Endothelial cell of umbilical vein (primary cell): ENCODE data around the gene KCTD14. TPM values are rescaled to one million over a fixed set of nuclear protein-coding genes. Genes with fewer than 3 reads are reported as not detected.
A peak's percentile ranks its signal among the peaks of the same experiment; 100 is the strongest.

ENCODE experiments used
- BruUV-seq: library from RNA; stranded (reverse); fragments of 400-500 nt; replicated peaks from 2 replicates; lab custom pipeline; 2021; lab: Mats Ljungman, UMichigan
- CTCF ChIA-PET: fragments of 300-600, 350-600 bp; sonication (Branson Sonifier 250); formaldehyde crosslinking; loops from one replicate; lab custom pipeline; 2021; ENCODE audit warnings: antibody characterized with exemption, inconsistent platforms; lab: Charles Lee
- POLR2A ChIA-PET: fragments of 300-600, 350-600 bp; sonication (Branson Sonifier 250); formaldehyde crosslinking; loops from one replicate; lab custom pipeline; 2021; ENCODE audit warnings: antibody characterized with exemption, inconsistent platforms; lab: Charles Lee
- DNase-seq: peaks from one replicate; pipeline ENCODE4 v3.0.0-alpha.2; 2011; ENCODE audit warnings: low read depth, low spot score
- FAIRE-seq: peaks from 2 replicates; lab custom pipeline; 2011; peaks lifted over from hg19 to GRCh38; lab: Jason Lieb, UNC
- H2AFZ ChIP-seq: 2 replicates; pipeline ENCODE4 v1.6.0; 2012; ENCODE audit warnings: low read depth, low read length, control low read depth, inconsistent platforms
- H3K27ac ChIP-seq: 2 replicates; pipeline ENCODE4 v1.5.1; 2011; ENCODE audit warnings: low read depth, mild to moderate bottlenecking, control low read depth, low read length, moderate library complexity; ENCODE audit not compliant: insufficient read depth
- H3K27me3 ChIP-seq, 2 experiments: 2 replicates each; pipeline versions ENCODE4 v1.6.0 to v1.6.1; 2011; ENCODE audit warnings: low read length in 2 of 2, mixed read lengths in 1 of 2; ENCODE audit not compliant: control insufficient read depth in 2 of 2, insufficient read depth in 2 of 2
- H3K36me3 ChIP-seq, 2 experiments: 2 replicates in 1 of 2; 3 replicates in 1 of 2; pipeline ENCODE4 v1.5.1; 2011; ENCODE audit warnings: low read length in 2 of 2, mild to moderate bottlenecking in 1 of 2, moderate library complexity in 1 of 2; ENCODE audit not compliant: control insufficient read depth in 2 of 2, insufficient read depth in 2 of 2; ENCODE audit errors: extremely low read depth in 1 of 2
- H3K4me1 ChIP-seq: 3 replicates; pipeline ENCODE4 v1.5.1; 2011; ENCODE audit warnings: mild to moderate bottlenecking, low read length; ENCODE audit not compliant: control insufficient read depth, insufficient read depth; ENCODE audit errors: extremely low read depth
- H3K4me2 ChIP-seq: 2 replicates; pipeline ENCODE4 v1.6.1; 2011; ENCODE audit warnings: low read length, control low read depth, mixed read lengths; ENCODE audit not compliant: insufficient read depth
- H3K4me3 ChIP-seq, 3 experiments: fragments of 200-600 bp in 1 of 3; sonication (generic), shearing (Covaris generic) in 1 of 3; replicated peaks in 1 of 3; 2 replicates each; pipeline ENCODE4 v1.5.1; 2011 to 2016; ENCODE audit warnings: control low read depth in 3 of 3, low read length in 3 of 3, mild to moderate bottlenecking in 2 of 3, inconsistent platforms in 1 of 3, low read depth in 1 of 3, moderate library complexity in 1 of 3; ENCODE audit not compliant: insufficient read depth in 1 of 3
- H3K79me2 ChIP-seq: 2 replicates; pipeline ENCODE4 v1.6.0; 2012; ENCODE audit warnings: low read length, inconsistent platforms; ENCODE audit not compliant: control insufficient read depth, insufficient read depth
- H3K9ac ChIP-seq: replicated peaks from 2 replicates; pipeline ENCODE3; 2011; ENCODE audit warnings: low read length, control low read depth; ENCODE audit not compliant: insufficient read depth; ENCODE audit errors: extremely low read depth
- H3K9me1 ChIP-seq: replicated peaks from 3 replicates; pipeline ENCODE4 v1.6.0; 2011; ENCODE audit warnings: mild to moderate bottlenecking, low read length; ENCODE audit not compliant: control insufficient read depth, insufficient read depth; ENCODE audit errors: extremely low read depth
- H3K9me3 ChIP-seq: replicated peaks from 2 replicates; pipeline ENCODE4 v1.5.1; 2012; ENCODE audit warnings: low read length, inconsistent platforms; ENCODE audit not compliant: control insufficient read depth, insufficient read depth
- H4K20me1 ChIP-seq: replicated peaks from 2 replicates; pipeline ENCODE3; 2011; ENCODE audit warnings: mild to moderate bottlenecking, low read length; ENCODE audit not compliant: control insufficient read depth, insufficient read depth; ENCODE audit errors: extremely low read depth
- EZH2 ChIP-seq: IDR thresholded peaks from 2 replicates; pipeline ENCODE4 v1.6.1; 2012; ENCODE audit warnings: borderline replicate concordance, low read depth, mild to moderate bottlenecking, moderate library complexity, low read length, inconsistent platforms; ENCODE audit not compliant: severe bottlenecking
- GATA2 ChIP-seq: IDR thresholded peaks from 2 replicates; pipeline ENCODE4 v1.7.0; 2011; ENCODE audit warnings: low read depth, mild to moderate bottlenecking, moderate library complexity, mixed read lengths, low read length; ENCODE audit not compliant: insufficient read length, insufficient read depth
- JUN ChIP-seq: IDR thresholded peaks from 2 replicates; pipeline ENCODE4 v1.6.1; 2011; ENCODE audit warnings: borderline replicate concordance, low read depth; ENCODE audit not compliant: insufficient read length, insufficient read depth
- MYC ChIP-seq: IDR thresholded peaks from one replicate; pipeline ENCODE4 v1.6.1; 2011; ENCODE audit warnings: mild to moderate bottlenecking, low read depth, low read length
- POLR2A ChIP-seq: IDR thresholded peaks from 2 replicates; pipeline ENCODE4 v1.6.1; 2012; ENCODE audit warnings: low read depth, mild to moderate bottlenecking, control low read depth, low read length
- POLR2AphosphoS5 ChIP-seq: IDR thresholded peaks from 2 replicates; pipeline ENCODE4 v1.6.1; 2012; ENCODE audit warnings: low read depth, mild to moderate bottlenecking, control low read depth, low read length, moderate library complexity; ENCODE audit not compliant: insufficient read depth
- dilution Hi-C: fragments of 300-500 bp; cut with MboI; formaldehyde crosslinking; loops from one replicate; pipeline ENCODE4 v1.15.0; 2019; ENCODE audit warnings: low sequenced_read_pairs; ENCODE audit not compliant: extremely low pct_ligation_motif_present
- intact Hi-C: fragments of 100-400 bp; cut with micrococcal nuclease; formaldehyde crosslinking; loops from one replicate; pipeline ENCODE4 v1.10.0; 2022
- polyA plus RNA-seq, 4 experiments: library from polyadenylated mRNA; depleted of rRNA in 3 of 4; stranded (reverse) in 3 of 4; unstranded in 1 of 4; fragments of >200 nt; gene quantifications; 2 replicates each; pipeline versions ENCODE4 v1.2.1 to v1.2.3, GENCODE V29; 2011 to 2012; ENCODE audit warnings: missing spikeins in 1 of 4
- total RNA-seq: library from RNA; stranded (reverse); gene quantifications from 2 replicates; pipeline ENCODE4 v1.2.3, GENCODE V29; 2021
- TF ChIP-seq, protein P1 (sequence below), 2 donors: IDR thresholded peaks; 1 replicate in 1 of 2; 2 replicates in 1 of 2; pipeline ENCODE4 v1.5.1; 2011; ENCODE audit warnings: low read length in 2 of 2, mild to moderate bottlenecking in 2 of 2, moderate library complexity in 2 of 2, control low read depth in 1 of 2, inconsistent platforms in 1 of 2, low read depth in 1 of 2; ENCODE audit not compliant: insufficient read depth in 1 of 2; ENCODE audit errors: extremely low read depth in 1 of 2

The KCTD14 gene
- total and polyA plus RNA-seq, 2 donors (not counting 3 experiments of a cell fraction or from before 2014, with no cell fraction given): 0.57 to 1.8 TPM

DNA sequence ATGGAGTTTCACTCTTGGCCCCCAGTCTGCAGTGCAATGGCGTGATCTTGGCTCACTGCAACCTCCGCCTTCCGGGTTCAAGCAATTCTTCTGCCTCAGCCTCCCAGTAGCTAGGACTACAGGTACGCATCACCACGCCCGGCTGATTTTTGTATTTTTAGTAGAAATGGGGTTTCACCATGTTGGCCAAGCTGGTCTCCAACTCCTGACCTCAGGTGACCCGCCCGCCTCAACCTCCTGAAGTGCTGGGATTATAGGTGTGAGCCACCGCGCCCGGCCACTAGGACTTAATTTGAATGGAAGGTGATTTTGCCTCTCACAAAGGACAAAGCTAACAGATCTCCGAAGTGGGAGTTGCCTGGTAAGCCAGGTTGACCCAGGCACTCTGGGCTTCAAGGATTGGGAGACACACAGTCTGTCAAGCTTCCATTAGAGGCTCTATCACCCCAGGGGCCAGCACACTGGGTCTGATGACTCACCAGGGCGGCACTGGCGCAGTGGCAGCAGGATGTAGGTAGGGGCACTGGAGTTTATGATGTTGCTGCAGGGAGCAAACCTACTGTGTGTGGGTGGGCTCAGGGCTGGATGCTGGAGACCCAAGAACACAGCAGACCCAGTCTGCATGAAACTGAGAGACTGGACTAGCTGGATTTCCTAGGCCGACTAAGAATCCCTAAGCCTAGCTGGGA is 17.8 kb upstream of the KCTD14 start:
- H3K79me2 ChIP-seq: no peaks in the 10 kb centered on the region
- no peaks in the 10 kb centered on the region for H3K9me1 ChIP-seq
- H3K4me3 ChIP-seq: no peak overlapping the region
- TSS peak; percentile 72 for BruUV-seq
- no peaks in the 10 kb centered on the region for H3K36me3 ChIP-seq
- H3K9me3 ChIP-seq: no peaks in the 10 kb centered on the region
- ChIA-PET CTCF (interaction anchor here (1.3 to 1.8 kb wide), 2 partner anchors 41 to 279 kb away, joined by 3 to 5 read pairs; no protein-coding TSS in a partner anchor), POLR2A (interaction anchor here (0.6 kb wide), 1 partner anchor 47 kb away, joined by 4 read pairs; the partner anchor contains the start of gene INTS4)
- peak overlapping the region; percentile 92 for H3K27ac ChIP-seq
- DNase-seq: no peak
- intact Hi-C loops (no loop called here), dilution Hi-C loops (no loop called here)
- H2AFZ ChIP-seq: peak overlapping the region; percentile 70
- no peak overlapping the region for H3K9ac ChIP-seq
- TF ChIP-seq, protein P1, sequence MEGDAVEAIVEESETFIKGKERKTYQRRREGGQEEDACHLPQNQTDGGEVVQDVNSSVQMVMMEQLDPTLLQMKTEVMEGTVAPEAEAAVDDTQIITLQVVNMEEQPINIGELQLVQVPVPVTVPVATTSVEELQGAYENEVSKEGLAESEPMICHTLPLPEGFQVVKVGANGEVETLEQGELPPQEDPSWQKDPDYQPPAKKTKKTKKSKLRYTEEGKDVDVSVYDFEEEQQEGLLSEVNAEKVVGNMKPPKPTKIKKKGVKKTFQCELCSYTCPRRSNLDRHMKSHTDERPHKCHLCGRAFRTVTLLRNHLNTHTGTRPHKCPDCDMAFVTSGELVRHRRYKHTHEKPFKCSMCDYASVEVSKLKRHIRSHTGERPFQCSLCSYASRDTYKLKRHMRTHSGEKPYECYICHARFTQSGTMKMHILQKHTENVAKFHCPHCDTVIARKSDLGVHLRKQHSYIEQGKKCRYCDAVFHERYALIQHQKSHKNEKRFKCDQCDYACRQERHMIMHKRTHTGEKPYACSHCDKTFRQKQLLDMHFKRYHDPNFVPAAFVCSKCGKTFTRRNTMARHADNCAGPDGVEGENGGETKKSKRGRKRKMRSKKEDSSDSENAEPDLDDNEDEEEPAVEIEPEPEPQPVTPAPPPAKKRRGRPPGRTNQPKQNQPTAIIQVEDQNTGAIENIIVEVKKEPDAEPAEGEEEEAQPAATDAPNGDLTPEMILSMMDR (IDR thresholded peaks at IDR 0.05; ENCODE audit: extremely low read depth in 1 of 2, insufficient read depth in 1 of 2, low read depth in 1 of 2, low read length in 2 of 2): no peak
- no peak for TF ChIP-seq MYC
- no peak for TF ChIP-seq JUN
- no peak for TF ChIP-seq EZH2
- TF ChIP-seq POLR2AphosphoS5: peak; percentile 24
- TF ChIP-seq POLR2A: no peak
- no peak for TF ChIP-seq GATA2
- no peak overlapping the region for H3K4me2 ChIP-seq
- peaks cover 23% of the 10 kb centered on the region for H3K4me1 ChIP-seq
- H4K20me1 ChIP-seq: no peaks in the 10 kb centered on the region
- FAIRE-seq: no peak
- no peaks in the 10 kb centered on the region for H3K27me3 ChIP-seq
